ENCODE results near the gene PRAC1.

DNA sequence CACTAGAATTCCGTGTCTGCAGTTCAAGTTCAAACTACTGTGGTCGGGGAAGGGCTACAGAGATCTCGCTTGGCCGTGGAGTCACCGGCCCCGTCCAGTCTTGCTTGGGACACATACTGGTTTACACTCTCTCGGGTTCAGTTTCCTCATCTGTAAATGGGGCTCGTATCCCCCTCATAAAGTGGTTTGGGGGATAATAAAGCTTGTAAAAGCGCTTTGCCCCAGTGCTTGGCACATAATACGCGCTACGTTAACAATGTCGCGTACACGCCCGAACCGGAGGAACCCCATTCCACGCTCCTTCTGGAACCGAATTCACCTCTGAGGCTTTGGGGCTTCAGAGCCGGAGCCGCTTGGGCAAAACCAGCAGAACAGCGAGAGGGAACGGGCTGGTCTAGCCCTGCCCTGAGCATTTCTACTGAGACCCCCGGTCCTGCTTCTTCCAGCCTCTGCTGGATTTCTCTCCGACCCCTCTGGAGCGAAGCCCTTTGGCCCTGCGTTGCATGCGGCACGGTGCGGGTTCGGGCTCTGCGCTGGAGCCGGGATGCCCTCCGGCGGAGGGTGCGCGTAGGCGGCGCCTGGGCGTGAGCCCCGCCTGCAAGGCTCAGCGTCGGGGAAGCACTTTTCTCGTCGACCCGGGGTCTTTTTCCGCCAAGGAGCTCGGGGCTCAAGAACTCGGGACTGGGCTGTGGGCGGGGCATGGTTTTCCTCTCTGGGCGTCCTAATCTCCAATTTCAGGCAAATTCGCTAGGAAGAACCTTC, 32.4 kb upstream of the PRAC1 start:
- TF ChIP-seq, protein P1, sequence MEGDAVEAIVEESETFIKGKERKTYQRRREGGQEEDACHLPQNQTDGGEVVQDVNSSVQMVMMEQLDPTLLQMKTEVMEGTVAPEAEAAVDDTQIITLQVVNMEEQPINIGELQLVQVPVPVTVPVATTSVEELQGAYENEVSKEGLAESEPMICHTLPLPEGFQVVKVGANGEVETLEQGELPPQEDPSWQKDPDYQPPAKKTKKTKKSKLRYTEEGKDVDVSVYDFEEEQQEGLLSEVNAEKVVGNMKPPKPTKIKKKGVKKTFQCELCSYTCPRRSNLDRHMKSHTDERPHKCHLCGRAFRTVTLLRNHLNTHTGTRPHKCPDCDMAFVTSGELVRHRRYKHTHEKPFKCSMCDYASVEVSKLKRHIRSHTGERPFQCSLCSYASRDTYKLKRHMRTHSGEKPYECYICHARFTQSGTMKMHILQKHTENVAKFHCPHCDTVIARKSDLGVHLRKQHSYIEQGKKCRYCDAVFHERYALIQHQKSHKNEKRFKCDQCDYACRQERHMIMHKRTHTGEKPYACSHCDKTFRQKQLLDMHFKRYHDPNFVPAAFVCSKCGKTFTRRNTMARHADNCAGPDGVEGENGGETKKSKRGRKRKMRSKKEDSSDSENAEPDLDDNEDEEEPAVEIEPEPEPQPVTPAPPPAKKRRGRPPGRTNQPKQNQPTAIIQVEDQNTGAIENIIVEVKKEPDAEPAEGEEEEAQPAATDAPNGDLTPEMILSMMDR (IDR thresholded peaks at IDR 0.05 in 2 of 3, conservative IDR thresholded peaks at IDR 0.05 in 1 of 3; ENCODE audit: borderline replicate concordance in 1 of 3, insufficient read depth in 1 of 3, low read depth in 2 of 3, low read length in 2 of 3): no peak
- no peak for TF ChIP-seq FOSL1 (IDR thresholded peaks at IDR 0.05; ENCODE audit: low read depth)
- TF ChIP-seq POLR2A (IDR thresholded peaks at IDR 0.05; ENCODE audit: borderline replicate concordance, extremely low read depth, insufficient read depth, insufficient read length): no peak
- TF ChIP-seq RAD21 (IDR thresholded peaks at IDR 0.05; ENCODE audit: low read depth): no peak
- no peak for TF ChIP-seq POLR2AphosphoS5 (IDR thresholded peaks at IDR 0.05; ENCODE audit: low read depth, low read length)
- TF ChIP-seq ZFX (IDR thresholded peaks at IDR 0.05): no peak
